SK-N-SH (cell line): ENCODE data around the gene ESRRG.

Experiments used
- ELF1 ChIP-seq: IDR thresholded peaks from 2 replicates; pipeline ENCODE4 v1.4.0; 2012
- EP300 ChIP-seq, 2 experiments: IDR thresholded peaks; 2 replicates each; pipeline versions ENCODE4 v1.4.0 to v1.6.1; 2012; ENCODE audit warnings: borderline replicate concordance in 1 of 2, low read depth in 1 of 2, low read length in 1 of 2
- EZH2phosphoT487 ChIP-seq: fragments of 200-600 bp; sonication (generic); IDR thresholded peaks from 2 replicates; pipeline ENCODE4 v1.6.1; 2017; ENCODE audit warnings: low read depth, mixed run types, mild to moderate bottlenecking, antibody characterized with exemption, moderate library complexity, borderline replicate concordance
- FOXM1 ChIP-seq: IDR thresholded peaks from 2 replicates; pipeline ENCODE4 v1.4.0; 2012; ENCODE audit warnings: low read depth, mild to moderate bottlenecking
- GABPA ChIP-seq: IDR thresholded peaks from 2 replicates; pipeline ENCODE4 v1.4.0; 2012; ENCODE audit warnings: low read depth, mild to moderate bottlenecking
- NFIC ChIP-seq: IDR thresholded peaks from 2 replicates; pipeline ENCODE4 v1.4.0; 2012; ENCODE audit warnings: borderline replicate concordance
- POLR2AphosphoS5 ChIP-seq: IDR thresholded peaks from 2 replicates; pipeline ENCODE4 v1.6.1; 2012; ENCODE audit warnings: low read depth, low read length
- RAD21 ChIP-seq: IDR thresholded peaks from 2 replicates; pipeline ENCODE4 v1.6.1; 2012; ENCODE audit warnings: mild to moderate bottlenecking, low read length
- SMC3 ChIP-seq: IDR thresholded peaks from 2 replicates; pipeline ENCODE4 v1.6.1; 2012; ENCODE audit warnings: low read depth, low read length, improper control_type of control experiment
- USF1 ChIP-seq: IDR thresholded peaks from 2 replicates; pipeline ENCODE4 v1.4.0; 2012; ENCODE audit warnings: low read depth, borderline replicate concordance
- TF ChIP-seq, protein P1 (sequence below): IDR thresholded peaks from 2 replicates; pipeline ENCODE4 v1.4.0; 2012; ENCODE audit warnings: low read depth, borderline replicate concordance
- TF ChIP-seq, protein P2 (sequence below): fragments of 200-600 bp; sonication (generic); IDR thresholded peaks from 2 replicates; pipeline ENCODE4 v1.6.1; 2017; ENCODE audit warnings: antibody characterized with exemption, mild to moderate bottlenecking, moderate library complexity
- TF ChIP-seq, protein P3 (sequence below): IDR thresholded peaks from 2 replicates; pipeline ENCODE4 v1.4.0; 2012; ENCODE audit warnings: low read depth
- TF ChIP-seq, protein P4 (sequence below): IDR thresholded peaks from 2 replicates; pipeline ENCODE4 v1.6.1; 2012; ENCODE audit warnings: mild to moderate bottlenecking, low read depth, low read length, moderate library complexity

DNA sequence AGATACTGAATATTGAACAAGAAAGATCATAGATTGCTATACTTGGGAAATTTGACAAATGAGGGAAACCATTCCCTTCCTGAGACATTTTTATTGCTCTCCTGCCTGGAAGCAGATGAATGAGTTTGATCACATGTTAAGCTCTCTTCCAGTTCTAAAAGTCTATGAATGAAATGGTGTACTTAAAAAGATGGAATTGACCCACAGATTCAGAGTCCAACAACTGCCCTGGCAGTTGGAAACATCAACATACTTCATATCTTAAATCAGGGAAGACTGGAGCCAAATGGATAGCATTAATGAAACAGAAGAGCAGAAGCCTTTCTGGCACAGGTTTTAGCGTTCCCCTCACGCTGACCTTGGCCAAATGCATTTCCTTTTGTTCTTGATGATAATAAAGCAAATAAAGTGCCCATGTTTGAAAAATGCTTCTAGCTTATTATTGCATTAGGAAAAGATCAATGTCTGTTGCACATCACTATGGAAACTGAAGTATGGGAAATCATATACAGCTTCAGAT, 142.6 kb downstream of the ESRRG start:
- TF ChIP-seq POLR2AphosphoS5 (no peak), ELF1 (no peak), SMC3 (no peak), RAD21 (peak; percentile 41; the same call in 1 of the 2 replicates), USF1 (no peak), NFIC (peak; percentile 61; the same call in 1 of the 2 replicates), EZH2phosphoT487 (no peak), FOXM1 (peak; percentile 72), GABPA (no peak), EP300 (IDR thresholded peaks at IDR 0.05; ENCODE audit: borderline replicate concordance in 1 of 2, low read depth in 1 of 2, low read length in 1 of 2) (peak; percentile 57 to 99; a peak in 3 of 4 replicates)
- TF ChIP-seq, protein P1, sequence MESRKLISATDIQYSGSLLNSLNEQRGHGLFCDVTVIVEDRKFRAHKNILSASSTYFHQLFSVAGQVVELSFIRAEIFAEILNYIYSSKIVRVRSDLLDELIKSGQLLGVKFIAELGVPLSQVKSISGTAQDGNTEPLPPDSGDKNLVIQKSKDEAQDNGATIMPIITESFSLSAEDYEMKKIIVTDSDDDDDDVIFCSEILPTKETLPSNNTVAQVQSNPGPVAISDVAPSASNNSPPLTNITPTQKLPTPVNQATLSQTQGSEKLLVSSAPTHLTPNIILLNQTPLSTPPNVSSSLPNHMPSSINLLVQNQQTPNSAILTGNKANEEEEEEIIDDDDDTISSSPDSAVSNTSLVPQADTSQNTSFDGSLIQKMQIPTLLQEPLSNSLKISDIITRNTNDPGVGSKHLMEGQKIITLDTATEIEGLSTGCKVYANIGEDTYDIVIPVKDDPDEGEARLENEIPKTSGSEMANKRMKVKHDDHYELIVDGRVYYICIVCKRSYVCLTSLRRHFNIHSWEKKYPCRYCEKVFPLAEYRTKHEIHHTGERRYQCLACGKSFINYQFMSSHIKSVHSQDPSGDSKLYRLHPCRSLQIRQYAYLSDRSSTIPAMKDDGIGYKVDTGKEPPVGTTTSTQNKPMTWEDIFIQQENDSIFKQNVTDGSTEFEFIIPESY, result no peak
- TF ChIP-seq, protein P2, sequence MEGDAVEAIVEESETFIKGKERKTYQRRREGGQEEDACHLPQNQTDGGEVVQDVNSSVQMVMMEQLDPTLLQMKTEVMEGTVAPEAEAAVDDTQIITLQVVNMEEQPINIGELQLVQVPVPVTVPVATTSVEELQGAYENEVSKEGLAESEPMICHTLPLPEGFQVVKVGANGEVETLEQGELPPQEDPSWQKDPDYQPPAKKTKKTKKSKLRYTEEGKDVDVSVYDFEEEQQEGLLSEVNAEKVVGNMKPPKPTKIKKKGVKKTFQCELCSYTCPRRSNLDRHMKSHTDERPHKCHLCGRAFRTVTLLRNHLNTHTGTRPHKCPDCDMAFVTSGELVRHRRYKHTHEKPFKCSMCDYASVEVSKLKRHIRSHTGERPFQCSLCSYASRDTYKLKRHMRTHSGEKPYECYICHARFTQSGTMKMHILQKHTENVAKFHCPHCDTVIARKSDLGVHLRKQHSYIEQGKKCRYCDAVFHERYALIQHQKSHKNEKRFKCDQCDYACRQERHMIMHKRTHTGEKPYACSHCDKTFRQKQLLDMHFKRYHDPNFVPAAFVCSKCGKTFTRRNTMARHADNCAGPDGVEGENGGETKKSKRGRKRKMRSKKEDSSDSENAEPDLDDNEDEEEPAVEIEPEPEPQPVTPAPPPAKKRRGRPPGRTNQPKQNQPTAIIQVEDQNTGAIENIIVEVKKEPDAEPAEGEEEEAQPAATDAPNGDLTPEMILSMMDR, result no peak
- TF ChIP-seq, protein P3, sequence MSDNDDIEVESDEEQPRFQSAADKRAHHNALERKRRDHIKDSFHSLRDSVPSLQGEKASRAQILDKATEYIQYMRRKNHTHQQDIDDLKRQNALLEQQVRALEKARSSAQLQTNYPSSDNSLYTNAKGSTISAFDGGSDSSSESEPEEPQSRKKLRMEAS, result no peak
- TF ChIP-seq, protein P4, sequence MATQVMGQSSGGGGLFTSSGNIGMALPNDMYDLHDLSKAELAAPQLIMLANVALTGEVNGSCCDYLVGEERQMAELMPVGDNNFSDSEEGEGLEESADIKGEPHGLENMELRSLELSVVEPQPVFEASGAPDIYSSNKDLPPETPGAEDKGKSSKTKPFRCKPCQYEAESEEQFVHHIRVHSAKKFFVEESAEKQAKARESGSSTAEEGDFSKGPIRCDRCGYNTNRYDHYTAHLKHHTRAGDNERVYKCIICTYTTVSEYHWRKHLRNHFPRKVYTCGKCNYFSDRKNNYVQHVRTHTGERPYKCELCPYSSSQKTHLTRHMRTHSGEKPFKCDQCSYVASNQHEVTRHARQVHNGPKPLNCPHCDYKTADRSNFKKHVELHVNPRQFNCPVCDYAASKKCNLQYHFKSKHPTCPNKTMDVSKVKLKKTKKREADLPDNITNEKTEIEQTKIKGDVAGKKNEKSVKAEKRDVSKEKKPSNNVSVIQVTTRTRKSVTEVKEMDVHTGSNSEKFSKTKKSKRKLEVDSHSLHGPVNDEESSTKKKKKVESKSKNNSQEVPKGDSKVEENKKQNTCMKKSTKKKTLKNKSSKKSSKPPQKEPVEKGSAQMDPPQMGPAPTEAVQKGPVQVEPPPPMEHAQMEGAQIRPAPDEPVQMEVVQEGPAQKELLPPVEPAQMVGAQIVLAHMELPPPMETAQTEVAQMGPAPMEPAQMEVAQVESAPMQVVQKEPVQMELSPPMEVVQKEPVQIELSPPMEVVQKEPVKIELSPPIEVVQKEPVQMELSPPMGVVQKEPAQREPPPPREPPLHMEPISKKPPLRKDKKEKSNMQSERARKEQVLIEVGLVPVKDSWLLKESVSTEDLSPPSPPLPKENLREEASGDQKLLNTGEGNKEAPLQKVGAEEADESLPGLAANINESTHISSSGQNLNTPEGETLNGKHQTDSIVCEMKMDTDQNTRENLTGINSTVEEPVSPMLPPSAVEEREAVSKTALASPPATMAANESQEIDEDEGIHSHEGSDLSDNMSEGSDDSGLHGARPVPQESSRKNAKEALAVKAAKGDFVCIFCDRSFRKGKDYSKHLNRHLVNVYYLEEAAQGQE, result no peak
